Fibroblast of villous mesenchyme (primary cell): Measurements from ENCODE around the gene CYLD. TPM values are rescaled to one million over a fixed set of nuclear protein-coding genes. Genes with fewer than 3 reads are reported as not detected.
A peak's percentile ranks its signal among the peaks of the same experiment; 100 is the strongest.

Experiments used
- DNase-seq: peaks from one replicate; pipeline ENCODE4 v3.0.0-alpha.2; 2010; ENCODE audit warnings: low read depth
- H3K4me3 ChIP-seq: 2 replicates; pipeline ENCODE4 v1.5.1; 2011; ENCODE audit warnings: low read depth, mild to moderate bottlenecking, low read length
- CTCF ChIP-seq: IDR thresholded peaks from 2 replicates; pipeline ENCODE4 v1.5.1; 2012; ENCODE audit warnings: low read depth, mild to moderate bottlenecking, low read length; ENCODE audit not compliant: insufficient read depth
- total RNA-seq: library from RNA; depleted of rRNA; stranded (reverse); fragments of >200 nt; gene quantifications from 2 replicates; pipeline ENCODE4 v1.2.3, GENCODE V29; 2012

CYLD gene
- total RNA-seq, 1 donor: 67.8 TPM

GRCh38 chr16:50745940-50746339, 4.1 kb downstream of the CYLD start:
- DNase-seq: no peak
- H3K4me3 ChIP-seq: no peak overlapping the region
- TF ChIP-seq CTCF: no peak

DNA sequence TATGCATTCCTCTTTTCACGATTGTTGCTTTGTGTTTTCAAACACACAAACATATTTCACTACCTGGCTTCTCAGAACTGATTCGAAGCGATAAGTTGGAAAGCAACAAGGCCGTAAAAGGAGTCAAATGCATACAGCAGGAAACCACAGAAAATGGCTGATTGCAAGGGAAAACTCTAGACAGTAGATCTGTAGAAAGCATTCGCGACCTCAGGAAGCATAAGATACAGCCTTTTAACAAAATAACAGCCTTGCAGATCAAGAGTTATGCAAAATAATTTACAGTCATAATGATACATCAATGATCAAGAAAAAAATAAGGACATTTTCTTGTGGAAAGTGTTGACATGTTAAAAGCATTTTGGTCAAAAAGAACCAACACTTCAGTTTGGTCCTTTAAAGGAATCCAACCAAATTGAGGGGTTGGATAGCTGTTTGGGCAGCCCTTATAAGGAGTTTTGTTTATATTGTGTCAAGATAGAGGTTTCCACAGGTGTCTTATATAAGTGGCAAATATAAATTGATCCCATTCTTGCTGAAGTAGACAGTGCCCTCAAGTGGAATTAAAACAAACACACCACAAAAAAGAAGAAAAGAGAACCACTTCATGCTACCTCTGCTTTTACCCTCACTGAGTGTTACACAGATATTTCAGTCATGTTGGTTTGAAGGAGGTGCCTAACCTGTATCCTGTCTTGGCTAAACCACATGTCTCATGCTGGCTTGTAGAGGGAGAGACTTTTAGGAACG, 5.5 kb downstream of the CYLD start:
- no peak overlapping the region for H3K4me3 ChIP-seq
- TF ChIP-seq CTCF: no peak
- peak; percentile 11 for DNase-seq

- no peak overlapping the region for H3K4me3 ChIP-seq
- no peak for TF ChIP-seq CTCF
- DNase-seq: no peak
Measured at GRCh38 chr16:50751528-50751927, 9.6 kb downstream of the CYLD start.

- no peak for DNase-seq
- no peak for TF ChIP-seq CTCF
- no peak overlapping the region for H3K4me3 ChIP-seq
Measured at GRCh38 chr16:50752471-50753235, 10.8 kb downstream of the CYLD start.

GRCh38 chr16:50756473-50756872, 14.6 kb downstream of the CYLD start:
- H3K4me3 ChIP-seq: no peak overlapping the region
- DNase-seq: no peak
- no peak for TF ChIP-seq CTCF

GRCh38 chr16:50761267-50761666, 19.4 kb downstream of the CYLD start:
- no peak for DNase-seq
- no peak for TF ChIP-seq CTCF
- H3K4me3 ChIP-seq: no peak overlapping the region
